HCEC 1CT (cell line): ENCODE data around the gene RIOK1.
"Not testable (repeated sequence)": the region's sequence is repeated elsewhere in the genome, so short reads cannot be mapped to it uniquely, and the experiment has no call there.

Experiments used
- DNase-seq: peaks from one replicate; pipeline ENCODE4 v3.0.0-alpha.2; 2017

The RIOK1 gene

DNA sequence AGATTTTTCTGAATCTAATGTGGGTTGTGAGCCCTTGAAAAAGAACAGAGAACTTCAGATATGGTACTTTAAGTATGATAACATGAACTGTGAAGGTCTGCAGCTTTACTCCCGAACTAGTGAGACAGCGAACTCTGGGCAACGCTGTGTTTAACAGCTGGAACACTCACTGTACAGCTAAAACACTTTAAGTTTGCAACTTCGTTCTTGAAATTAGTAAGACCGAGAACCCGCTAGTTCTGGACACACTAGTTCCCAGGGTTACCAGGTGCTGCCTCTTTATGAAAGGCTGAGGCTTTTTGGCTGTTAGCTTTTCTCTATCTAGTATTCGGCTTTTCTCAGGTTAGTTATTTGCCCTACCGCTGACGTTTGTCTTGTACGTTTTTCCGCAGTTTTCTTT is 52.9 kb downstream of the RIOK1 start:
- no peak for DNase-seq

DNA sequence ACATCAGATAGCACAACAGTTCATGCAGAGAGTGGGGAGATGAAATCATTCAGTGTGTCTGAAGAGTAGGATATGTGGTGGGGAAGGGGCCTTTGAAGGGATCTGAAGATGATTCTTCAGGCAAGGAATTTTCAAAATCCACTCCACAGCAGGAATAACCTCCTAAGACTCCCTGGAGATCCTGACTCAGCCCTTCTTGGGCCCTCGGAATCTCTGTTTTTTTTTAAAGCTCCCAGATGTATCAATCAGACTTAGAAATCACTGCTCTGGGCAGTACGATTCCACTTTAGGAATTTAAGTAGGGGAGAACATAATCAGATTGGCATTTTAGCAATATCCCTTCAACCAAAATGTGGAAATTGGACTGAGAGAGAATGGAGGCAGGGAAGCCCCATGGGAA is 55.5 kb downstream of the RIOK1 start:
- DNase-seq: no peak

DNA sequence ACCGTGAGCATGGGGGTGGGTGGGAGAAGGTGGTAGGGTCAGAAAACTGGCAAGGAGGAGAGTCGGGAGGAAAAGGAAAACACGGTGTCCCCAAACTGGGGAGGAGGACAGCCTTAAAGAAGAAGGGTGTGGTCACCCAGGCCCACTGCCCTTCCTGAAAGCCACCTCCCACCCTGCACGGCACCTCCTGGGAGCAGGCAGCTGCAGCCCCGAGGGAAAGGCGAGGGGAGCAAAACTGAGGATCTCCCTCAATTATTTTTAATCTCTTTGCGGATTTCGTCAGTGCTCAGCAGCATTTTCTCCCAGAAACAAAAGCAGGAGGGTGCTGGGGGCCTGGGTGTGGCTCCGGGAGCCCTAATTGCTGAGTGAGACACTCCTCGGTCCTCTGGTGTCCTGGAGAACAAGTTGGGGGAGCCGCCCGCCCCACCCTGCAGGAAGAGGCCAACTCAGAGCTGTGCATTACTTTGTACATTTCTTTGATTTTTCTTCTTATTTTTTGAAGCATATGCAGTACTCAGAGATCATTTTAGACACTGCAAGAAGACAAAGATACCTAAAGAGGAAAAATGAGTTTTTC is 56.4 kb downstream of the RIOK1 start:
- DNase-seq: no peak

DNA sequence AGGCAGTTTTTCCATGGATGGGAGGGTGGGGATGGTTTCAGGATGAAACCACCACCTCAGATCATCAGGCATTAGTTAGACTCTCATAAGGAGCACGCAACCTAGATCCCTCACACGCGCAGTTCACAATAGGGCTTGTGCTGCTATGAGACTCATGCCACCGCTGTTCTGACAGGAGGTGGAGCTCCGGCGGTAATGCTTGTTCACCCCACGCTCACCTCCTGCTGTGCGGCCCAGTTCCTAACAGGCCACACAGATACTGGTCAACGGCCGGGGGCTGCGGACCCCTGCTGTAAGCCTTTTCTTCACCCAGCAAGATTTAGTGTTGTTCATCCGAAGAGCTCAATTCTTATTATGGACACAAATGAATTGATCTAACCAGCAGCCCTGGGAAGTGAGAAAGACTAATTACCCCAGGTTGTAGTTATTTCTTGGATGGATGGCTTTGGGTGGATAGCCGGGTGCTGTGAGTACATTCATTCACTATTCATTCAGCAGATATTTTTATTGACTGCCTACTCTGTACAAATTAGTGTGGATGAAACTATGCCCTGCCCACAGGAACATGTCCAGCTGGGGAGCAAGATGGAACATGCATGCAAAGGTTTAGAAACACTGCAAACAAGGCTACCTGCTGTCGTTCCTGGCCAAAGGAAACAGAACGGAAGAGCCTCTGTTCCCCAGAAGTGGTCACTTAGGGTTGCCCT is 57.2 kb downstream of the RIOK1 start:
- no peak for DNase-seq

DNA sequence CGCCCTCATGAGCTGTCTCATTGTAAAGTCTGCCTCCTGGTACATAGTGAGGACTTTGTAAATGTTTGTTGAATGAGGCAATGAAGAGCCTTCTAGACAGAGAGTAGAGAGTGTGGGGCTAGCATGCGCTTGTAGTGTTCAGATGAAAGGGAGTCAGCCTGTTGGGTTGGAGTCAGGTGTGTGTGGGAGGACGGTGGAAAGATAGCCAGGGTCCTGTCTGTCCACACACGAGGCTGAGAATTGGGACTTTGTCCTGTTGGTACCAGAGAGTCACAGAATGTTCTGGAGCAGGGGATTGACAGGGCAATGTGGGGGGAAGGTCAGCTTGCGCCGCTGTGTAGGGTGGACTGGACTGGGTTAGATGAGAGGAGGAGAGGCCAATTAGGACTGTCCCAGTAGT is 58.6 kb downstream of the RIOK1 start:
- no peak for DNase-seq

DNA sequence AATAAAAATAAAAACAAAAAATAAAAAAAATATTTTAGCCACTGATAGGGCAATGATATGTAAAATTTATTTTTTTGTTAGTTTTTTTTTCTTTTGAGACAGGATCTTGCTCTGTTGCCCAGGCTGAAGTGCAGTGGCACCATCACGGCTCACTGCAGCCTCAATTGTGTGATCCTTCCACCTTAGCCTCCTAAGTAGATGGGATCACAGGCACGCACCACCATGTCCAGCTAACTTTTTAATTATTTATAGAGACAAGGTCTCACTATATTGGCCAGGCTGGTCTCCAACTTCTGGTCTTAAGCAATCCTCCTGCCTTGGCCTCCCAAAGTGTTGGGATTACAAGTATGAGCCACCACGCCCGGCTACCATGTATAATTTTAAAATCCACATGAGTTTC is 59.4 kb downstream of the RIOK1 start:
- DNase-seq: no peak

DNA sequence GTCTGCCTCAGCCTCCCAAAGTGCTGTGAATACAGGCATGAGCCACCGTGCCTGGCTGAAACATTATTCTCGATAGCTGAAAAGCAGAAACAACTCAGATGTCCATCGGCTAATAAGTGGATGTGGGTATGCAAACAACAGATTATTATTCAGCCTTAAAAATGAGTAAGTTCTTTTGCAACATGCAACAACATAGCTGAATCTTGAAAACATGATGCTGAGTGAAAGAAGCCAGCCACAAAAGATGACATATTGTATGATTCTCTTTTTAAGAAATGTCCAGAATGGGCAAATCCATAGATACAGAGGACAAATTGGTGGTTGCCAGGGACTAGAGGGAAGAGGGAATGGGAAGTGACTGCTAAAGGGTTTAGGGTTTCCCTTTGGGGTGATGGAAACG is 61.7 kb downstream of the RIOK1 start:
- DNase-seq: no peak

- no peak for DNase-seq
Observed at GRCh38 chr6:7452898-7453297, 63.3 kb downstream of the RIOK1 start.

- DNase-seq: no peak
Observed at GRCh38 chr6:7454696-7455358, 65.2 kb downstream of the RIOK1 start.

- not testable (repeated sequence) for DNase-seq
Observed at GRCh38 chr6:7456302-7456701, 66.7 kb downstream of the RIOK1 start.

DNA sequence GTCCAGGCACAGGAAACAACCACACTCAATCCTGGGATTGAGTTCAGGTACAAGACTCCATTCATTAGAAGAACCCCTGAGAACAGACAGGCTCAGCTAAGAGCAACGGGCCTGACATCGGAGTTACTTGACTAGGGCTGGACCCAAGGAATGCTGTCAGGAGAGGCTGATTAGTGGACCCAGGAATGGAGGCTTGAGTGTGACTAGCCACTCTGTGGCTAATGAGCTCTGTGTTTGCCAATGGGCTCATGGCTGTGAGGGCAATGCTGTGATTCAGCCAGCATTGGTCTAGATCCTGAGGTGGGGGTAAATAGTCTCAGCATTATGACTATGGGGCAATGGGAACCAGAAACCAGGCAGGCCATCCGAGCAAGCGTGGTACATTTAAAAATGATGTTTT is 71.8 kb downstream of the RIOK1 start:
- DNase-seq: no peak

DNA sequence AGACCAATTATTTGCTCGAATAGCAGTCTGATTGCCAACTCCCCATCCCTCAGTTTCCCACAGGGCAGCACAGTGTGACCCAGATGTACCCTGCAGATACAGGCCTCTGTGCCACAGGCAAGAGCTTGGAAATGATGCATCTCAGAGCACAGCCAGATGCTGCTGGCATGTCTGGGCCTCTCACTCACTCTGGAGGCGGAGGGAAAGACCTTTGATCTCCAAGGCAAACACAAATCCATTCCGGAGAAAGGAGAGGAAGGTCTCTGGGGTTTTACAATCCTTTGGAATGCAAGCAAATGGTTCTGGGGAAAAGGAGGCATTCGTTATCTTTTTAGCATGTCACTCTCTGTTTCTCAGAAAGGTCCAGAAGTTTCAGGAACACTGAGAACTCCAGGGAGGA is 74.2 kb downstream of the RIOK1 start:
- no peak for DNase-seq

DNA sequence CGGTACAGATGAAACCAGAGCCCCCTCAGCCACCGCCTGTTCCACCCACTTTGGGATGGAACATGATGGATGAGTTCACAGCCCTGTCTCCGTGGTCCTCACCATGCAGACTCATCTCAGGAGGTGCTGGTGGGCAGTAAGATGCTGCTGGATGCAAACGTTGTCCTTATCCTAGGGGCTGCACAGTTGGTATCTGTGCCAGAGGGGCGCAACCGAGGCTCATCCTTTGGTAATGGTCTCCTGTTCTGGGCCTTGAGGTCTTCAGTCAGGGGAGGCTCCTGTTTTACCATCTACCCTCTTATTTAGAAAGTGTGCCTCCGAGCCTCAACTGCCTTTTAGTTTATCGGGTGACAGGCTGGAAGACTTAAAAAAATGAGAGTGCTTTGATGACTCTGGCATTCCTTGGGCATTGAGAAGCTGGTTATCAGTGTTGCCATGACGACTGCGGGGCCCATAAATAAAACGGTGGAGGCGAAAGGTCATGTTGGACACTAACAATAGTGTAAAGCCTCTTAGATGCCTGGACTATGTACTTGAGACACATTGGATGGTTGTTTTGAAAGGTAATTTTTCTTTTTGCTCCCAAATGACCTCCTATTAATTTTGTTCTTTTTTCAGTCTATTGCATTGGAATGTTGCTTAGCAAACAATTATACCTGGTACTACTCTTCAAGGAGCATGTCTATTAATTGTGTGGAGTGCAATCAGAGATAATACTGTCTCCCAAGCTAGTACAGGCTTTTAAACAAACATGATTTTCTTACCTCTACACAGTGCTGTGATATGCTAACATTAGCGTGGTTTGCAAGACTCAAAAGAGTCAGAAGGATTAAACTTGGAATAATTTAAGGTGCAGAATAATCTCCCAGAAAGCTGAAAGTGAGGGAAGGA is 77.6 kb downstream of the RIOK1 start:
- DNase-seq: no peak
